D721Med (cell line): ENCODE results near the gene LILRB2.
A peak's percentile ranks its signal among the peaks of the same experiment; 100 is the strongest.
"Not testable (repeated sequence)": the region's sequence is repeated elsewhere in the genome, so short reads cannot be mapped to it uniquely, and the experiment has no call there.

Experiments used
- DNase-seq: peaks from one replicate; pipeline ENCODE4 v3.0.0; 2011; ENCODE audit warnings: low spot score; ENCODE audit not compliant: insufficient read length
- FAIRE-seq: peaks from 2 replicates; lab custom pipeline; 2011; peaks lifted over from hg19 to GRCh38; lab: Jason Lieb, UNC
- CTCF ChIP-seq: IDR thresholded peaks from 2 replicates; pipeline ENCODE4 v1.5.1; 2012; ENCODE audit warnings: mild to moderate bottlenecking, control low read depth; ENCODE audit not compliant: insufficient read depth; ENCODE audit errors: missing control alignments

Gene LILRB2

GRCh38 chr19:54275951-54276350 lies 5.0 kb downstream of the LILRB2 start:
- TF ChIP-seq CTCF: no peak
- FAIRE-seq (no peak), DNase-seq (no peak)

- not testable (repeated sequence) for FAIRE-seq, DNase-seq
Observed at GRCh38 chr19:54274516-54274915, 6.4 kb downstream of the LILRB2 start.

GRCh38 chr19:54273821-54274220 lies 7.1 kb downstream of the LILRB2 start:
- FAIRE-seq (no peak), DNase-seq (no peak)
- no peak for TF ChIP-seq CTCF

- DNase-seq, FAIRE-seq: not testable (repeated sequence)
Observed at GRCh38 chr19:54272181-54272580, 8.7 kb downstream of the LILRB2 start.

- not testable (repeated sequence) for DNase-seq, FAIRE-seq
Observed at GRCh38 chr19:54271587-54271986, 9.3 kb downstream of the LILRB2 start.

- no peak for DNase-seq
- no peak for TF ChIP-seq CTCF
- FAIRE-seq: no peak
Observed at GRCh38 chr19:54271106-54271505, 9.8 kb downstream of the LILRB2 start.

GRCh38 chr19:54268936-54269335 lies 12.0 kb downstream of the LILRB2 start:
- no peak for TF ChIP-seq CTCF
- FAIRE-seq (no peak), DNase-seq (no peak)

- peak; percentile 70 for TF ChIP-seq CTCF
- no peak for FAIRE-seq
- no peak for DNase-seq
Observed at GRCh38 chr19:54266133-54266532, 14.8 kb downstream of the LILRB2 start.

GRCh38 chr19:54262470-54262869 lies 18.4 kb downstream of the LILRB2 start:
- DNase-seq: no peak
- no peak for FAIRE-seq
- no peak for TF ChIP-seq CTCF
